ENCODE data around the gene QRICH1.

Gene QRICH1

GRCh38 chr3:49021813-49022687 is 71.8 kb downstream of the QRICH1 start, which contains the start of gene NDUFAF3:
Gene NDUFAF3 (plus strand): TSS chr3:49022121. CDS start chr3:49022145, 24 bp downstream.
- peak within 1 kb of the TSS; percentile 71 for H3K4me3 ChIP-seq (ENCODE audit: low read depth, low read length)
- TF ChIP-seq CTCF (IDR thresholded peaks at IDR 0.05; ENCODE audit: low read depth, low read length): peak; percentile 78

- H3K4me3 ChIP-seq (ENCODE audit: low read depth, low read length): peak overlapping the region; percentile 71
- TF ChIP-seq CTCF (IDR thresholded peaks at IDR 0.05; ENCODE audit: low read depth, low read length): no peak
These were observed 72.6 kb downstream of the QRICH1 start for GRCh38 chr3:49021213-49021812.

- TF ChIP-seq CTCF (IDR thresholded peaks at IDR 0.05; ENCODE audit: low read depth, low read length): no peak
- H3K4me3 ChIP-seq (ENCODE audit: low read depth, low read length): peak overlapping the region; percentile 71
These were observed 73.3 kb downstream of the QRICH1 start for GRCh38 chr3:49020330-49021212.

- peak overlapping the region; percentile 71 for H3K4me3 ChIP-seq (ENCODE audit: low read depth, low read length)
- TF ChIP-seq CTCF (IDR thresholded peaks at IDR 0.05; ENCODE audit: low read depth, low read length): no peak
These were observed 73.9 kb downstream of the QRICH1 start for GRCh38 chr3:49019941-49020329.

GRCh38 chr3:49018707-49019006 is 75.2 kb downstream of the QRICH1 start:
- peak overlapping the region; percentile 80 for H3K4me3 ChIP-seq (ENCODE audit: low read depth, low read length)
- TF ChIP-seq CTCF (IDR thresholded peaks at IDR 0.05; ENCODE audit: low read depth, low read length): no peak

- no peak for TF ChIP-seq CTCF (IDR thresholded peaks at IDR 0.05; ENCODE audit: low read depth, low read length)
- peak within 1 kb of the TSS; percentile 80 for H3K4me3 ChIP-seq (ENCODE audit: low read depth, low read length)
These were observed 75.7 kb downstream of the QRICH1 start, which contains the start of gene DALRD3 for GRCh38 chr3:49017971-49018706. Gene DALRD3 (minus strand): TSS chr3:49018580. CDS start chr3:49018564, 16 bp downstream.

Data from WI38 (cell line).